Naive thymus-derived CD4-positive, alpha-beta T cell (primary cell): ENCODE measurements around the gene LPAR5. TPM values are rescaled to one million over a fixed set of nuclear protein-coding genes. Genes with fewer than 3 reads are reported as not detected.
A peak's percentile ranks its signal among the peaks of the same experiment; 100 is the strongest.

Experiments
- ATAC-seq: fragments of 150-1000 bp; cut with Tn5 transposase; 2 replicates; pipeline ENCODE4 v1.10.0; 2021; ENCODE audit warnings: mild to moderate bottlenecking, moderate library complexity
- CTCF ChIA-PET: fragments of 350-600 bp; sonication (Branson Sonifier 250); formaldehyde crosslinking; loops from one replicate; lab custom pipeline; 2021; ENCODE audit warnings: antibody characterized with exemption; lab: Charles Lee
- POLR2A ChIA-PET: fragments of 350-600 bp; sonication (Branson Sonifier 250); formaldehyde crosslinking; loops from one replicate; lab custom pipeline; 2021; ENCODE audit warnings: antibody characterized with exemption, inconsistent platforms; lab: Charles Lee
- DNase-seq, 9 donors: peaks; one replicate each; pipeline versions ENCODE4 v3.0.0 to v3.0.0-alpha.2; 2020 to 2022; ENCODE audit warnings: mixed read lengths in 1 of 9
- H3K27ac ChIP-seq: one replicate; pipeline ENCODE4 v1.7.0; 2013; ENCODE audit warnings: mild to moderate bottlenecking, low read depth, low read length, moderate library complexity
- H3K27me3 ChIP-seq, 2 donors: one replicate each; pipeline ENCODE4 v1.7.0; 2013; ENCODE audit warnings: low read length in 2 of 2, mild to moderate bottlenecking in 2 of 2, moderate library complexity in 2 of 2; ENCODE audit not compliant: control insufficient read depth in 2 of 2, insufficient read depth in 2 of 2
- H3K36me3 ChIP-seq, 3 experiments: 1 replicate in 2 of 3; 2 replicates in 1 of 3; pipeline ENCODE4 v1.7.0; 2013; ENCODE audit warnings: low read length in 3 of 3, mild to moderate bottlenecking in 3 of 3, moderate library complexity in 1 of 3; ENCODE audit not compliant: insufficient read depth in 3 of 3, control insufficient read depth in 2 of 3
- H3K4me1 ChIP-seq, 2 donors: one replicate each; pipeline ENCODE4 v1.7.0; 2013; ENCODE audit warnings: low read length in 2 of 2, mild to moderate bottlenecking in 2 of 2, moderate library complexity in 1 of 2; ENCODE audit not compliant: control insufficient read depth in 2 of 2, insufficient read depth in 2 of 2
- H3K4me3 ChIP-seq: 2 replicates; pipeline ENCODE4 v1.7.0; 2013; ENCODE audit warnings: mild to moderate bottlenecking, low read length
- H3K9me3 ChIP-seq, 3 experiments: 1 replicate in 2 of 3; 2 replicates in 1 of 3; pipeline ENCODE4 v1.7.0; 2013; ENCODE audit warnings: low read length in 3 of 3; ENCODE audit not compliant: control insufficient read depth in 2 of 3
- H3K27ac Mint-ChIP-seq, 9 donors: one replicate each; pipeline ENCODE4 v1.8.0; 2020 to 2022; ENCODE audit warnings: mixed read lengths in 9 of 9, mild to moderate bottlenecking in 8 of 9, moderate library complexity in 5 of 9, inconsistent platforms in 2 of 9
- H3K27me3 Mint-ChIP-seq, 5 donors: one replicate each; pipeline ENCODE4 v1.8.0; 2021 to 2022; ENCODE audit warnings: mixed read lengths in 5 of 5, mild to moderate bottlenecking in 1 of 5
- H3K36me3 Mint-ChIP-seq, 5 donors: one replicate each; pipeline ENCODE4 v1.8.0; 2020 to 2022; ENCODE audit warnings: mixed read lengths in 5 of 5, mild to moderate bottlenecking in 3 of 5, inconsistent platforms in 1 of 5
- H3K4me1 Mint-ChIP-seq, 7 donors: one replicate each; pipeline ENCODE4 v1.8.0; 2020 to 2022; ENCODE audit warnings: mixed read lengths in 7 of 7, mild to moderate bottlenecking in 3 of 7, inconsistent platforms in 1 of 7
- H3K4me3 Mint-ChIP-seq, 10 donors: one replicate each; pipeline ENCODE4 v1.8.0; 2020 to 2022; ENCODE audit warnings: mild to moderate bottlenecking in 10 of 10, mixed read lengths in 10 of 10, moderate library complexity in 6 of 10, inconsistent platforms in 2 of 10
- H3K9me3 Mint-ChIP-seq, 11 donors: one replicate each; pipeline ENCODE4 v1.8.0; 2020 to 2022; ENCODE audit warnings: mixed read lengths in 11 of 11, mild to moderate bottlenecking in 4 of 11, inconsistent platforms in 1 of 11, moderate library complexity in 1 of 11
- intact Hi-C, 2 donors: fragments of 100-400 bp; cut with micrococcal nuclease; formaldehyde crosslinking; loops; one replicate each; pipeline ENCODE4 v1.15.1; 2023
- polyA plus RNA-seq, 2 donors: library from polyadenylated mRNA; unstranded; fragments of 300-500 nt; fragmentation: Illumina TruSeq; gene quantifications; one replicate each; pipeline ENCODE4 v1.2.3, GENCODE V29; 2021
- total RNA-seq, 6 experiments: library from RNA in 5 of 6; stranded (reverse) in 5 of 6; gene quantifications; 1 replicate in 5 of 6; 2 replicates in 1 of 6; pipeline ENCODE4 v1.2.3 and lab custom pipeline; 2021 to 2026

The LPAR5 gene
- 1 to 10 TPM; 3.3 to 8.3 (median 6.4) TPM for total RNA-seq
- polyA plus RNA-seq: 1 to 10 TPM; 6.6 to 6.9 TPM
- total RNA-seq (lab: John Stamatoyannopoulos, UW): 2.2 reads per million, percentile 10 among the genes with 10 or more reads in this experiment

- CTCF ChIA-PET: interaction anchor here (0.6 to 1.3 kb wide), 3 partner anchors 15 to 53 kb away, joined by 3 to 4 read pairs (median 3); partner anchors contain the start of gene ZNF384
- Mint-ChIP-seq H3K4me3 (peak within 1 kb of the TSS; percentile 56 to 80 (median 68)), H3K4me1 (peaks cover 32 to 50% (median 42%) of the 10 kb centered on the region in 7 donors), H3K27ac (peak within 1 kb of the TSS; percentile 67 to 83 (median 78)), H3K36me3 (no peaks in the 10 kb centered on the region), H3K9me3 (no peaks in the 10 kb centered on the region), H3K27me3 (peaks cover 0 to 3% (median 0%) of the 10 kb centered on the region in 5 donors)
- POLR2A ChIA-PET: interaction anchor here (0.9 to 7.1 kb wide), 4 partner anchors 9 to 32 kb away, joined by 3 to 46 read pairs (median 18); no protein-coding TSS in a partner anchor
- Histone ChIP-seq H3K27me3 (no peaks in the 10 kb centered on the region), H3K36me3 (no peaks in the 10 kb centered on the region), H3K9me3 (no peaks in the 10 kb centered on the region), H3K4me1 (peaks cover 20 to 30% of the 10 kb centered on the region in 2 donors), H3K4me3 (peak within 1 kb of the TSS; percentile 27), H3K27ac (peak within 1 kb of the TSS; percentile 44)
- intact Hi-C loops: loop anchor here in 1 of 2 donors (1.0 kb wide), 1 partner anchor 9 kb away; no protein-coding TSS in a partner anchor
- DNase-seq (peak in 1 of 9 donors; percentile 27), ATAC-seq (peak; percentile 39)
Measured at GRCh38 chr12:6635856-6636531, at the start of gene LPAR5. TSS of gene LPAR5 (minus strand) at chr12:6635959. CDS start at chr12:6621248, 14,711 bp downstream.

GRCh38 chr12:6684609-6685008 is 48.9 kb upstream of the LPAR5 start:
- peaks cover 0 to 41% (median 4%) of the 10 kb centered on the region in 3 experiments for H3K36me3 ChIP-seq
- H3K9me3 ChIP-seq: no peaks in the 10 kb centered on the region
- H3K27me3 Mint-ChIP-seq: no peaks in the 10 kb centered on the region
- peaks cover 31 to 68% (median 55%) of the 10 kb centered on the region in 7 donors for H3K4me1 Mint-ChIP-seq
- intact Hi-C loops: loop anchor here (1.0 to 10.0 kb wide), 6 partner anchors 67 to 1400 kb away; partner anchors contain the start of genes NECAP1 (in 1 of the 2) and P3H3 (in 1 of the 2)
- ChIA-PET POLR2A (no interaction called here), CTCF (interaction anchor here (0.9 to 1.3 kb wide), 5 partner anchors 16 to 114 kb away, joined by 3 to 6 read pairs (median 5); no protein-coding TSS in a partner anchor)
- H3K4me1 ChIP-seq: peaks cover 9 to 12% of the 10 kb centered on the region in 2 donors
- H3K9me3 Mint-ChIP-seq: no peaks in the 10 kb centered on the region
- peak overlapping the region; percentile 6 for H3K27ac ChIP-seq
- DNase-seq: peak in 7 of 9 donors; percentile 45 to 69 (median 59)
- H3K27me3 ChIP-seq: no peaks in the 10 kb centered on the region
- peaks cover 0 to 37% (median 11%) of the 10 kb centered on the region in 5 donors for H3K36me3 Mint-ChIP-seq
- H3K4me3 ChIP-seq: no peak overlapping the region
- H3K4me3 Mint-ChIP-seq: peak overlapping the region in 3 of 10 donors; percentile 20 to 39 (median 35)
- ATAC-seq: no peak
- H3K27ac Mint-ChIP-seq: peak overlapping the region in 7 of 9 donors; percentile 8 to 88 (median 55)

GRCh38 chr12:6676962-6677361 is 41.2 kb upstream of the LPAR5 start:
- no peak overlapping the region for H3K4me3 Mint-ChIP-seq
- POLR2A ChIA-PET: no interaction called here
- ATAC-seq: no peak

GRCh38 chr12:6672143-6672542 is 36.4 kb upstream of the LPAR5 start:
- ChIA-PET CTCF (no interaction called here), POLR2A (no interaction called here)
- H3K36me3 Mint-ChIP-seq: peaks cover 11 to 71% (median 38%) of the 10 kb centered on the region in 5 donors
- DNase-seq: no peak
- no peak overlapping the region for H3K4me3 Mint-ChIP-seq
- no peak overlapping the region for H3K4me3 ChIP-seq
- no peaks in the 10 kb centered on the region for H3K27me3 ChIP-seq
- intact Hi-C loops: no loop called here
- H3K27ac Mint-ChIP-seq: no peak overlapping the region
- no peaks in the 10 kb centered on the region for H3K27me3 Mint-ChIP-seq
- peaks cover 28 to 98% (median 35%) of the 10 kb centered on the region in 3 experiments for H3K36me3 ChIP-seq
- H3K4me1 Mint-ChIP-seq: peaks cover 0 to 3% (median 0%) of the 10 kb centered on the region in 7 donors
- H3K27ac ChIP-seq: no peak overlapping the region
- ATAC-seq: no peak
- no peaks in the 10 kb centered on the region for H3K9me3 ChIP-seq
- H3K4me1 ChIP-seq: no peaks in the 10 kb centered on the region
- no peaks in the 10 kb centered on the region for H3K9me3 Mint-ChIP-seq

More at GRCh38 chr12:6676962-6677361, 41.2 kb upstream of the LPAR5 start:
- Mint-ChIP-seq H3K4me1 (peaks cover 0 to 14% (median 5%) of the 10 kb centered on the region in 7 donors), H3K27ac (no peak overlapping the region), H3K27me3 (no peaks in the 10 kb centered on the region), H3K9me3 (no peaks in the 10 kb centered on the region), H3K36me3 (peaks cover 8 to 55% (median 29%) of the 10 kb centered on the region in 5 donors)
- intact Hi-C loops: no loop called here
- Histone ChIP-seq H3K27me3 (no peaks in the 10 kb centered on the region), H3K4me1 (no peaks in the 10 kb centered on the region), H3K4me3 (no peak overlapping the region), H3K36me3 (peaks cover 17 to 98% (median 53%) of the 10 kb centered on the region in 3 experiments), H3K9me3 (no peaks in the 10 kb centered on the region), H3K27ac (no peak overlapping the region)
- DNase-seq: no peak
- CTCF ChIA-PET: interaction anchor here (0.6 kb wide), 1 partner anchor 15 kb away, joined by 4 read pairs; no protein-coding TSS in a partner anchor

- Histone ChIP-seq H3K4me1 (peaks cover 4 to 5% of the 10 kb centered on the region in 2 donors), H3K9me3 (no peaks in the 10 kb centered on the region), H3K27ac (no peak overlapping the region), H3K36me3 (peaks cover 14 to 60% (median 26%) of the 10 kb centered on the region in 3 experiments), H3K27me3 (no peaks in the 10 kb centered on the region), H3K4me3 (no peak overlapping the region)
- Mint-ChIP-seq H3K27me3 (peaks cover 0 to 2% (median 0%) of the 10 kb centered on the region in 5 donors), H3K36me3 (peaks cover 4 to 47% (median 36%) of the 10 kb centered on the region in 5 donors), H3K4me1 (peaks cover 0 to 18% (median 14%) of the 10 kb centered on the region in 7 donors), H3K27ac (peak overlapping the region in 1 of 9 donors; percentile 5), H3K4me3 (no peak overlapping the region), H3K9me3 (peaks cover 0 to 2% (median 0%) of the 10 kb centered on the region in 11 donors)
- ChIA-PET CTCF (interaction anchor here (1.1 kb wide), 1 partner anchor 40 kb away, joined by 3 read pairs; no protein-coding TSS in a partner anchor), POLR2A (interaction anchor here (1.8 kb wide), 1 partner anchor 21 kb away, joined by 8 read pairs; the partner anchor contains the start of gene ZNF384)
- ATAC-seq (no peak), DNase-seq (no peak)
- intact Hi-C loops: loop anchor here in 1 of 2 donors (10.0 kb wide), 1 partner anchor 243 kb away; no protein-coding TSS in a partner anchor
Measured at GRCh38 chr12:6667559-6668210, 31.9 kb upstream of the LPAR5 start.
